Upper lobe of left lung (tissue), 6 donors: Measurements from ENCODE around the gene ALDH16A1. TPM values are rescaled to one million over a fixed set of nuclear protein-coding genes. Genes with fewer than 3 reads are reported as not detected.

Source experiments
- ATAC-seq, 2 donors: fragments of 200-7000 bp; cut with Tn5 transposase; one replicate each; pipeline ENCODE4 v1.9.1; 2022; ENCODE audit warnings: mild to moderate bottlenecking in 2 of 2, moderate library complexity in 2 of 2; ENCODE audit not compliant: low FRiP score in 2 of 2
- DNase-seq, 2 donors: peaks; one replicate each; pipeline ENCODE4 v3.0.0-alpha.2; 2019 to 2020
- H3K27ac ChIP-seq, 4 donors: fragments of 200-600 bp; sonication (generic); one replicate each; pipeline ENCODE4 v1.5.1; 2016 to 2019
- H3K27me3 ChIP-seq, 4 donors: fragments of 200-600 bp; sonication (generic); one replicate each; pipeline ENCODE4 v1.5.1; 2017 to 2019
- H3K36me3 ChIP-seq, 4 donors: fragments of 200-600 bp; sonication (generic); one replicate each; pipeline ENCODE4 v1.5.1; 2016 to 2019
- H3K4me1 ChIP-seq, 4 donors: fragments of 200-600 bp; sonication (generic); one replicate each; pipeline ENCODE4 v1.5.1; 2018 to 2019
- H3K4me3 ChIP-seq, 4 donors: fragments of 200-600 bp; sonication (generic); one replicate each; pipeline ENCODE4 v1.5.1; 2017 to 2019; ENCODE audit warnings: mild to moderate bottlenecking in 2 of 4, moderate library complexity in 1 of 4
- H3K9me3 ChIP-seq, 4 donors: fragments of 200-600 bp; sonication (generic); one replicate each; pipeline ENCODE4 v1.5.1; 2018 to 2019
- EP300 ChIP-seq, 4 donors: sonication (generic); formaldehyde crosslinking; IDR thresholded peaks; one replicate each; pipeline ENCODE4 v1.5.1; 2017; ENCODE audit warnings: antibody characterized with exemption in 4 of 4, control low read depth in 2 of 4
- POLR2A ChIP-seq, 4 donors: fragments of 450-650 bp; IDR thresholded peaks; one replicate each; pipeline ENCODE4 v1.5.1; 2016 to 2017; ENCODE audit warnings: antibody characterized with exemption in 4 of 4, mild to moderate bottlenecking in 2 of 4
- POLR2AphosphoS5 ChIP-seq, 2 donors: sonication (generic); formaldehyde crosslinking; IDR thresholded peaks; one replicate each; pipeline ENCODE4 v1.5.1; 2017; ENCODE audit warnings: antibody characterized with exemption in 2 of 2
- WGBS, 2 donors: methylation state at CpG; one replicate each; pipeline ENCODE4 v1.1.5; 2017 to 2018; 5-methylcytosine and 5-hydroxymethylcytosine counted together
- total RNA-seq, 6 donors: library from RNA; depleted of rRNA in 4 of 6; stranded (reverse); fragments of >200 nt in 4 of 6; gene quantifications; one replicate each; pipeline versions ENCODE4 v1.1.0 to v1.2.1, GENCODE V29; 2016 to 2021
- TF ChIP-seq, protein P1 (sequence below), 6 experiments: fragments of 450-650 bp in 4 of 6; fragments of 200-600 bp in 2 of 6; sonication (generic) in 2 of 6; IDR thresholded peaks; one replicate each; pipeline ENCODE4 v1.5.1; 2016 to 2019; ENCODE audit warnings: antibody characterized with exemption in 6 of 6
- donor health status: DM: no; HTN: no; CAD: no; lungs with moderate emphysema.
- donor health status: DM: no; HTN: yes; CAD: no; lungs with severe emphysema.

The ALDH16A1 gene
- total RNA-seq, 6 donors from 2014 or later, result 26.3 to 111 (median 48.2) TPM

DNA sequence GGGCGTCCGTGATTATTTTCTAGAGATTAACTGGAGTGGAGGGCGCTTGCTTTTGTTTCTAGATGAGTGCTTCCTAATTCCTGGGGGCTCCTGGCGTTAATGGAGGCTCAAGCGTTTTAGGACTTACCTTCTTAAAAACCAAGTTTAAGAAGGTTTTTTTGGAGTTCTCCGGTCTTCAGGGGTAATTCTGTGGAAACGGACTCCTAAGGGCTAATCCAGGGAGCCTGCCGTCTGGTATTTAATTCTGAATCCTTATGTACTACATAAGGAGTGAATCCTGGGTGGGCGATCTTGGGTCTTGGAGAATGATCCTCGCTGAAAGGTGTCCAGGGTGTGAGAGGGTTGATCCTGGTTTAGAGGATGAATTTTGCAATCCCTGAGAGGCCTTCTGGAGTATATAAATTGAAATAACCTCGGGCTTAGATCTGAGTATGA, 43.6 kb downstream of the ALDH16A1 start:
- H3K27me3 ChIP-seq, result no peaks in the 10 kb centered on the region
- TF ChIP-seq EP300 (IDR thresholded peaks at IDR 0.05) (no peak), POLR2AphosphoS5 (IDR thresholded peaks at IDR 0.05) (no peak), POLR2A (IDR thresholded peaks at IDR 0.05) (no peak)
- TF ChIP-seq, protein P1, sequence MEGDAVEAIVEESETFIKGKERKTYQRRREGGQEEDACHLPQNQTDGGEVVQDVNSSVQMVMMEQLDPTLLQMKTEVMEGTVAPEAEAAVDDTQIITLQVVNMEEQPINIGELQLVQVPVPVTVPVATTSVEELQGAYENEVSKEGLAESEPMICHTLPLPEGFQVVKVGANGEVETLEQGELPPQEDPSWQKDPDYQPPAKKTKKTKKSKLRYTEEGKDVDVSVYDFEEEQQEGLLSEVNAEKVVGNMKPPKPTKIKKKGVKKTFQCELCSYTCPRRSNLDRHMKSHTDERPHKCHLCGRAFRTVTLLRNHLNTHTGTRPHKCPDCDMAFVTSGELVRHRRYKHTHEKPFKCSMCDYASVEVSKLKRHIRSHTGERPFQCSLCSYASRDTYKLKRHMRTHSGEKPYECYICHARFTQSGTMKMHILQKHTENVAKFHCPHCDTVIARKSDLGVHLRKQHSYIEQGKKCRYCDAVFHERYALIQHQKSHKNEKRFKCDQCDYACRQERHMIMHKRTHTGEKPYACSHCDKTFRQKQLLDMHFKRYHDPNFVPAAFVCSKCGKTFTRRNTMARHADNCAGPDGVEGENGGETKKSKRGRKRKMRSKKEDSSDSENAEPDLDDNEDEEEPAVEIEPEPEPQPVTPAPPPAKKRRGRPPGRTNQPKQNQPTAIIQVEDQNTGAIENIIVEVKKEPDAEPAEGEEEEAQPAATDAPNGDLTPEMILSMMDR (IDR thresholded peaks at IDR 0.05), result no peak
- H3K4me3 ChIP-seq, result peak overlapping the region; percentile 65 to 96 (median 90)
- 0 to 1% methylated on average over 11 of the region's 11 CpGs for WGBS, 2 donors
- DNase-seq, result no peak
- H3K36me3 ChIP-seq, result peaks cover 25 to 49% (median 48%) of the 10 kb centered on the region in 4 donors
- no peak for ATAC-seq
- peak overlapping the region; percentile 94 to 98 (median 96) for H3K27ac ChIP-seq
- H3K9me3 ChIP-seq, result no peaks in the 10 kb centered on the region
- H3K4me1 ChIP-seq, result peaks cover 38 to 51% (median 49%) of the 10 kb centered on the region in 4 donors

DNA sequence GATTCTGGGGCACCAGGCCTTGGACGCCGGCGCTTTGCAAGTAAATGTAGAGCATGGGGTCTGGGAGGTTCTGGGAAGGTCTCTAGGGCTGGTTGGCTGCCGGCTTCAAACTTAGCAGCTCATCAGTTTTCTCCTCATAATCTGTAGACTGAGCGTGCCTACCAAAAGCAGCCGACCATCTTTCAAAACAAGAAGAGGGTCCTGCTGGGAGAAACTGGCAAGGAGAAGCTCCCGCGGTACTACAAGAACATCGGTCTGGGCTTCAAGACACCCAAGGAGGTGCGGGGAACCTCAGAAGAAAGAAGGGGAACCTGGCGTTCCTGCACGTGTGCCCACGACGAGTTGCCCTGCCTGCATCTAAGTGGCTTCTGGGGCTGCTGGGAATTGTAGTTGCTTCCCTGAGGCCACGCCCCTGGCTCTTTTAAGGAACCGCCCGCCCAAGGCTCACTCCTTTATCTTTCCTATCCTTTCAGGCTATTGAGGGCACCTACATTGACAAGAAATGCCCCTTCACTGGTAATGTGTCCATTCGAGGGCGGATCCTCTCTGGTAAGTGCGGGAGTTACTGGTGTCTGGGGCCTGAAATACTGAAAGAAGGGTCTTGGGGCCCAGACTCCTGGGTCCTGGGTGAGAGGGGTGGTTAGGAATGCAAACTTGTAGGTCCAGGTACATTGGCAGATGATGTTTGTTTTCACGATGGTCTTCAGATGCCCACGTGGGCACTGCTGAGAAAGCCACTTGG, 44.2 kb downstream of the ALDH16A1 start:
- no peaks in the 10 kb centered on the region for H3K27me3 ChIP-seq
- peak overlapping the region; percentile 65 to 96 (median 90) for H3K4me3 ChIP-seq
- WGBS, 2 donors, result 11 to 23% methylated on average over 14 to 22 of the region's 22 CpGs
- DNase-seq (peak in 1 of 2 donors; percentile 88), ATAC-seq (peak; percentile 34 to 50)
- TF ChIP-seq EP300 (IDR thresholded peaks at IDR 0.05) (no peak), POLR2A (IDR thresholded peaks at IDR 0.05) (peak in 1 of 4 donors; percentile 53), POLR2AphosphoS5 (IDR thresholded peaks at IDR 0.05) (peak; percentile 41 to 44)
- TF ChIP-seq, protein P1 (IDR thresholded peaks at IDR 0.05), result no peak
- peaks cover 39 to 52% (median 49%) of the 10 kb centered on the region in 4 donors for H3K4me1 ChIP-seq
- H3K9me3 ChIP-seq, result no peaks in the 10 kb centered on the region
- peaks cover 19 to 43% (median 41%) of the 10 kb centered on the region in 4 donors for H3K36me3 ChIP-seq
- H3K27ac ChIP-seq, result peak overlapping the region; percentile 94 to 98 (median 96)

- H3K4me3 ChIP-seq, result peak overlapping the region in 3 of 4 donors; percentile 89 to 96 (median 90)
- H3K4me1 ChIP-seq, result peaks cover 39 to 52% (median 49%) of the 10 kb centered on the region in 4 donors
- peak overlapping the region; percentile 94 to 98 (median 96) for H3K27ac ChIP-seq
- peaks cover 16 to 37% (median 36%) of the 10 kb centered on the region in 4 donors for H3K36me3 ChIP-seq
- no peak for ATAC-seq
- DNase-seq, result no peak
- TF ChIP-seq POLR2AphosphoS5 (IDR thresholded peaks at IDR 0.05), result no peak
- no peak for TF ChIP-seq EP300 (IDR thresholded peaks at IDR 0.05)
- TF ChIP-seq, protein P1 (IDR thresholded peaks at IDR 0.05), result no peak
- no peak for TF ChIP-seq POLR2A (IDR thresholded peaks at IDR 0.05)
- 89 to 91% methylated on average over 12 of the region's 12 CpGs for WGBS, 2 donors
- H3K9me3 ChIP-seq, result no peaks in the 10 kb centered on the region
- H3K27me3 ChIP-seq, result no peaks in the 10 kb centered on the region
These were observed 44.7 kb downstream of the ALDH16A1 start for GRCh38 chr19:49497789-49498103.

- 81 to 83% methylated on average over 6 to 7 of the region's 7 CpGs for whole genome bisulfite sequencing, 2 donors
- no peaks in the 10 kb centered on the region for H3K9me3 ChIP-seq
- no peak for TF ChIP-seq POLR2AphosphoS5 (IDR thresholded peaks at IDR 0.05)
- peaks cover 15 to 31% (median 30%) of the 10 kb centered on the region in 4 donors for H3K36me3 ChIP-seq
- DNase-seq (no peak), ATAC-seq (no peak)
- H3K27ac ChIP-seq, result peak overlapping the region in 2 of 4 donors; percentile 84 to 94
- peaks cover 41 to 56% (median 53%) of the 10 kb centered on the region in 4 donors for H3K4me1 ChIP-seq
- no peaks in the 10 kb centered on the region for H3K27me3 ChIP-seq
- peak overlapping the region in 1 of 4 donors; percentile 96 for H3K4me3 ChIP-seq
These were observed 45.5 kb downstream of the ALDH16A1 start for GRCh38 chr19:49498475-49498874.

DNA sequence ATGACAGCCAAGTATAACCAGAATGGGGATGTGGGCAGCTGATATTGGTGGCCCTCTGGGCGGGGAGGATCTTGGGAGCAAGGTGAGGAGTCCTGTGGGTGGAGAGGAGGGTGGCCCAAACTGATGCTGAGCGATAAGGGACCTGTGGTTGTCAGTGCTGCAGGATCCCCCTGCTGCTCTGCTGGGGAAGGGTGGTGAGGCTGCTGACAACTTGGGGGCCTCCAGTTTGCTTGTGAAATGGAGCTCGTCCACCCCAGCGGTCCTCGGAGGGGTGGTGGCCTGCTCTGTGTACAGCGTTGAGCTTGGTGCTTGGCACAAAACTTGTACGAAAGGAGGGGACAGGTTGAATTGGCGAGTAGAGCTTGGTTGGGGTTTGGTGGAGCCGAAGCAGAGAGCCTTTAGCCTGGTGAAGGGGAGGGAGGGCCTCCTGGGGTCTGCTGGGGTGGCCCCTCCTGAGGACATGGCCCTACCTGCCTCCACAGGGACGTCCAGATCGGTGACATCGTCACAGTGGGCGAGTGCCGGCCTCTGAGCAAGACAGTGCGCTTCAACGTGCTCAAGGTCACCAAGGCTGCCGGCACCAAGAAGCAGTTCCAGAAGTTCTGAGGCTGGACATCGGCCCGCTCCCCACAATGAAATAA, 46.1 kb downstream of the ALDH16A1 start:
- Histone ChIP-seq H3K4me1 (peaks cover 41 to 57% (median 54%) of the 10 kb centered on the region in 4 donors), H3K36me3 (peaks cover 15 to 31% (median 29%) of the 10 kb centered on the region in 4 donors), H3K27me3 (no peaks in the 10 kb centered on the region), H3K4me3 (peak overlapping the region in 3 of 4 donors; percentile 30 to 96 (median 35)), H3K27ac (peak overlapping the region; percentile 38 to 94 (median 84)), H3K9me3 (no peaks in the 10 kb centered on the region)
- DNase-seq (no peak), ATAC-seq (no peak)
- TF ChIP-seq EP300 (IDR thresholded peaks at IDR 0.05) (no peak), POLR2AphosphoS5 (IDR thresholded peaks at IDR 0.05) (no peak), POLR2A (IDR thresholded peaks at IDR 0.05) (no peak)
- TF ChIP-seq, protein P1 (IDR thresholded peaks at IDR 0.05), result no peak
- 80 to 82% methylated on average over 9 to 19 of the region's 19 CpGs for WGBS, 2 donors
